ENCODE results near the gene COPS7B.

GRCh38 chr2:231807020-231807419 lies 20.8 kb downstream of the COPS7B start:
- TF ChIP-seq WRNIP1 (IDR thresholded peaks at IDR 0.05; ENCODE audit: borderline replicate concordance, low read depth, low read length), result no peak
- TF ChIP-seq POLR2A (IDR thresholded peaks at IDR 0.05; ENCODE audit: low read depth, low read length), result no peak
- no peak for TF ChIP-seq TCF12 (IDR thresholded peaks at IDR 0.05; ENCODE audit: low read depth, low read length)
- no peak for TF ChIP-seq CTCF (IDR thresholded peaks at IDR 0.05 in 2 of 3, conservative IDR thresholded peaks at IDR 0.05 in 1 of 3; ENCODE audit: control insufficient read depth in 2 of 3, extremely low read depth in 1 of 3, insufficient read depth in 1 of 3, low read depth in 3 of 3, low read length in 3 of 3)
- no peak for TF ChIP-seq SIN3A (IDR thresholded peaks at IDR 0.05; ENCODE audit: low read depth, low read length)
- no peak for TF ChIP-seq FOXK2 (IDR thresholded peaks at IDR 0.05)
- no peak for TF ChIP-seq ZNF274 (IDR thresholded peaks at IDR 0.05; ENCODE audit: insufficient read depth, insufficient read length)
- TF ChIP-seq POLR2AphosphoS5 (IDR thresholded peaks at IDR 0.05; ENCODE audit: low read length), result no peak
- no peak for TF ChIP-seq KDM1A (IDR thresholded peaks at IDR 0.05; ENCODE audit: borderline replicate concordance)
- TF ChIP-seq MXI1 (IDR thresholded peaks at IDR 0.05; ENCODE audit: low read depth, low read length), result no peak

Measured in GM12878 (cell line).